ENCODE data around the gene ICE2.
A peak's percentile ranks its signal among the peaks of the same experiment; 100 is the strongest.

ICE2 gene

GRCh38 chr15:60399931-60400330 is 79.0 kb downstream of the ICE2 start:
- POLR2A ChIA-PET: no interaction called here
- CTCF ChIA-PET: no interaction called here
- DNase-seq (ENCODE audit: extremely low spot score): no peak
- TF ChIP-seq FOXA1 (IDR thresholded peaks at IDR 0.05): no peak
- no peak for TF ChIP-seq TARDBP (IDR thresholded peaks at IDR 0.05)
- no peak for TF ChIP-seq SUZ12 (IDR thresholded peaks at IDR 0.05)
- no peak for TF ChIP-seq SP1 (IDR thresholded peaks at IDR 0.05)
- no peak for TF ChIP-seq PKNOX1 (IDR thresholded peaks at IDR 0.05)
- no peak for TF ChIP-seq ELF4 (IDR thresholded peaks at IDR 0.05)
- TF ChIP-seq L3MBTL2 (conservative IDR thresholded peaks at IDR 0.05): no peak
- no peak for TF ChIP-seq ARNT (IDR thresholded peaks at IDR 0.05)
- TF ChIP-seq ZNF384 (IDR thresholded peaks at IDR 0.05): no peak
- TF ChIP-seq CTBP1 (IDR thresholded peaks at IDR 0.05; ENCODE audit: borderline replicate concordance): no peak
- no peak for TF ChIP-seq NFRKB (IDR thresholded peaks at IDR 0.05)
- no peak for TF ChIP-seq LEF1 (IDR thresholded peaks at IDR 0.05; ENCODE audit: borderline replicate concordance)
- TF ChIP-seq HDGF (IDR thresholded peaks at IDR 0.05; ENCODE audit: borderline replicate concordance): no peak
- no peak for TF ChIP-seq BHLHE40 (IDR thresholded peaks at IDR 0.05; ENCODE audit: borderline replicate concordance)

GRCh38 chr15:60399246-60399915 is 79.6 kb downstream of the ICE2 start:
- ChIA-PET POLR2A (interaction anchor here (1.4 kb wide), 1 partner anchor 8 kb away, joined by 5 read pairs; no protein-coding TSS in a partner anchor), CTCF (no interaction called here)
- DNase-seq (ENCODE audit: extremely low spot score): no peak
- TF ChIP-seq FOXA1 (IDR thresholded peaks at IDR 0.05) (no peak), ZNF384 (IDR thresholded peaks at IDR 0.05) (no peak), CTBP1 (IDR thresholded peaks at IDR 0.05; ENCODE audit: borderline replicate concordance) (no peak), ELF4 (IDR thresholded peaks at IDR 0.05) (no peak), PKNOX1 (IDR thresholded peaks at IDR 0.05) (no peak), LEF1 (IDR thresholded peaks at IDR 0.05; ENCODE audit: borderline replicate concordance) (no peak), FOXM1 (IDR thresholded peaks at IDR 0.05; ENCODE audit: borderline replicate concordance) (no peak), BHLHE40 (IDR thresholded peaks at IDR 0.05; ENCODE audit: borderline replicate concordance) (no peak), TARDBP (IDR thresholded peaks at IDR 0.05) (no peak), L3MBTL2 (conservative IDR thresholded peaks at IDR 0.05) (no peak)

GRCh38 chr15:60397772-60398445 is 81.0 kb downstream of the ICE2 start, which contains the start of gene ANXA2:
Gene ANXA2 (minus strand): TSS chr15:60397986. CDS start chr15:60386075, 11,911 bp downstream.
- CTCF ChIA-PET: no interaction called here
- DNase-seq (ENCODE audit: extremely low spot score): peak; percentile 57
- POLR2A ChIA-PET: interaction anchor here (0.5 to 1.6 kb wide), 5 partner anchors 9 to 740 kb away, joined by 3 to 7 read pairs (median 3); no protein-coding TSS in a partner anchor
- TF ChIP-seq ZNF384 (IDR thresholded peaks at IDR 0.05): 0 out of 2 replicates have a peak, but pooled peaks have one; percentile 44
- TF ChIP-seq L3MBTL2 (conservative IDR thresholded peaks at IDR 0.05): no peak

GRCh38 chr15:60396958-60397771 is 81.8 kb downstream of the ICE2 start:
- DNase-seq (ENCODE audit: extremely low spot score): peak; percentile 46
- CTCF ChIA-PET: no interaction called here
- POLR2A ChIA-PET: interaction anchor here (1.0 to 1.6 kb wide), 3 partner anchors 8 to 35 kb away, joined by 3 to 7 read pairs (median 3); no protein-coding TSS in a partner anchor
- TF ChIP-seq PKNOX1 (IDR thresholded peaks at IDR 0.05) (0 out of 2 replicates have a peak, but pooled peaks have one; percentile 31), L3MBTL2 (conservative IDR thresholded peaks at IDR 0.05) (no peak)

GRCh38 chr15:60396560-60396957 is 82.4 kb downstream of the ICE2 start:
- no peak for DNase-seq (ENCODE audit: extremely low spot score)
- ChIA-PET POLR2A (interaction anchor here (1.0 to 1.6 kb wide), 2 partner anchors 9 to 34 kb away, joined by 3 to 7 read pairs; no protein-coding TSS in a partner anchor), CTCF (no interaction called here)
- TF ChIP-seq CTBP1 (IDR thresholded peaks at IDR 0.05; ENCODE audit: borderline replicate concordance) (no peak), PKNOX1 (IDR thresholded peaks at IDR 0.05) (no peak), BHLHE40 (IDR thresholded peaks at IDR 0.05; ENCODE audit: borderline replicate concordance) (no peak), SP1 (IDR thresholded peaks at IDR 0.05) (no peak), L3MBTL2 (conservative IDR thresholded peaks at IDR 0.05) (no peak), ELF4 (IDR thresholded peaks at IDR 0.05) (no peak), ARNT (IDR thresholded peaks at IDR 0.05) (no peak)

Data from HEK293T (cell line).